Hepatocyte (in vitro differentiated cells): ENCODE results near the gene ANKMY2.

Experiments
- EZH2 ChIP-seq: fragments of 200-600 bp; sonication (generic); IDR thresholded peaks from 2 replicates; pipeline ENCODE4 v1.6.1; 2016; ENCODE audit warnings: antibody characterized with exemption, mild to moderate bottlenecking, borderline replicate concordance
- TF ChIP-seq, protein P1 (sequence below): fragments of 200-600 bp; sonication (generic); IDR thresholded peaks from 2 replicates; pipeline ENCODE4 v1.5.1; 2016; ENCODE audit warnings: antibody characterized with exemption, mild to moderate bottlenecking; ENCODE audit not compliant: poor library complexity

DNA sequence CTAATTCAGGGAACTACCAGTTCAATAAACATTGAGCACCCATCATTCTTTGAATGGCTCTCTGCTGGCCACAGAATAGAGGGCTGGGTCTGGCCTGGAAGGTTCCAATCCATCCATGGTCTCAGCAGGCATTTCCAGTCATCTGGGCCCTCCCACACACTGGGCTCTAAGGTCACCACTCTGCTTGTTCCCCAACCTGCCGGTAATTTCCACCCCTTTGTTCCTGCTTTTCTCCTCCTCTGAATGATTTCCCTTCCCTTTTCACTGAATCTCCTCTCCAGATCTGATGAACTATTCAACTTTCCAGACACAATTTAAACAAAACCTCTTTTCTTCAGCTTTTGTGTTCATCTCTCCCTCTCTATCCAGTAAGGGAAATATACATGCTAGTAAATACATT is 3.0 kb upstream of the ANKMY2 start:
- TF ChIP-seq, protein P1, sequence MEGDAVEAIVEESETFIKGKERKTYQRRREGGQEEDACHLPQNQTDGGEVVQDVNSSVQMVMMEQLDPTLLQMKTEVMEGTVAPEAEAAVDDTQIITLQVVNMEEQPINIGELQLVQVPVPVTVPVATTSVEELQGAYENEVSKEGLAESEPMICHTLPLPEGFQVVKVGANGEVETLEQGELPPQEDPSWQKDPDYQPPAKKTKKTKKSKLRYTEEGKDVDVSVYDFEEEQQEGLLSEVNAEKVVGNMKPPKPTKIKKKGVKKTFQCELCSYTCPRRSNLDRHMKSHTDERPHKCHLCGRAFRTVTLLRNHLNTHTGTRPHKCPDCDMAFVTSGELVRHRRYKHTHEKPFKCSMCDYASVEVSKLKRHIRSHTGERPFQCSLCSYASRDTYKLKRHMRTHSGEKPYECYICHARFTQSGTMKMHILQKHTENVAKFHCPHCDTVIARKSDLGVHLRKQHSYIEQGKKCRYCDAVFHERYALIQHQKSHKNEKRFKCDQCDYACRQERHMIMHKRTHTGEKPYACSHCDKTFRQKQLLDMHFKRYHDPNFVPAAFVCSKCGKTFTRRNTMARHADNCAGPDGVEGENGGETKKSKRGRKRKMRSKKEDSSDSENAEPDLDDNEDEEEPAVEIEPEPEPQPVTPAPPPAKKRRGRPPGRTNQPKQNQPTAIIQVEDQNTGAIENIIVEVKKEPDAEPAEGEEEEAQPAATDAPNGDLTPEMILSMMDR: no peak
- no peak for TF ChIP-seq EZH2
